Dedifferentiated amniotic fluid mesenchymal stem cell (primary cell): ENCODE results near the gene SWAP70.
"Not testable (repeated sequence)": the region's sequence is repeated elsewhere in the genome, so short reads cannot be mapped to it uniquely, and the experiment has no call there.

Source experiments
- DNase-seq: peaks from one replicate; pipeline ENCODE4 v3.0.0-alpha.2; 2016; ENCODE audit errors: extremely low spot score

The SWAP70 gene

GRCh38 chr11:9722023-9722422 is 58.1 kb downstream of the SWAP70 start:
- no peak for DNase-seq

- DNase-seq, result no peak
Observed at GRCh38 chr11:9722893-9723292, 59.0 kb downstream of the SWAP70 start.

GRCh38 chr11:9726321-9727022 is 62.6 kb downstream of the SWAP70 start:
- no peak for DNase-seq

- no peak for DNase-seq
Observed at GRCh38 chr11:9728058-9728457, 64.2 kb downstream of the SWAP70 start.

GRCh38 chr11:9731256-9731655 is 67.4 kb downstream of the SWAP70 start:
- no peak for DNase-seq

- DNase-seq, result no peak
Observed at GRCh38 chr11:9732453-9732852, 68.6 kb downstream of the SWAP70 start.

- no peak for DNase-seq
Observed at GRCh38 chr11:9733212-9733611, 69.3 kb downstream of the SWAP70 start.

- no peak for DNase-seq
Observed at GRCh38 chr11:9735236-9735635, 71.4 kb downstream of the SWAP70 start.

- no peak for DNase-seq
Observed at GRCh38 chr11:9735919-9736318, 72.0 kb downstream of the SWAP70 start.

GRCh38 chr11:9736365-9736764 is 72.5 kb downstream of the SWAP70 start:
- no peak for DNase-seq

GRCh38 chr11:9738116-9738515 is 74.2 kb downstream of the SWAP70 start:
- DNase-seq, result no peak

GRCh38 chr11:9738707-9739106 is 74.8 kb downstream of the SWAP70 start:
- no peak for DNase-seq

- DNase-seq, result no peak
Observed at GRCh38 chr11:9739123-9739900, 75.4 kb downstream of the SWAP70 start.

- DNase-seq, result no peak
Observed at GRCh38 chr11:9740202-9740883, 76.5 kb downstream of the SWAP70 start.

GRCh38 chr11:9741260-9741659 is 77.4 kb downstream of the SWAP70 start:
- no peak for DNase-seq

- not testable (repeated sequence) for DNase-seq
Observed at GRCh38 chr11:9743512-9743911, 79.6 kb downstream of the SWAP70 start.

- DNase-seq, result no peak
Observed at GRCh38 chr11:9745411-9746211, 81.7 kb downstream of the SWAP70 start.

GRCh38 chr11:9747229-9747628 is 83.4 kb downstream of the SWAP70 start:
- DNase-seq, result no peak

GRCh38 chr11:9747828-9748227 is 84.0 kb downstream of the SWAP70 start:
- no peak for DNase-seq

- DNase-seq, result peak; percentile 69
Observed at GRCh38 chr11:9748361-9748970, 84.6 kb downstream of the SWAP70 start.

GRCh38 chr11:9750551-9750950 is 86.7 kb downstream of the SWAP70 start:
- no peak for DNase-seq
